ENCODE measurements around the gene TCF7L1. TPM values are rescaled to one million over a fixed set of nuclear protein-coding genes. Genes with fewer than 3 reads are reported as not detected.
"Not testable (repeated sequence)": the region's sequence is repeated elsewhere in the genome, so short reads cannot be mapped to it uniquely, and the experiment has no call there.

The TCF7L1 gene
- total RNA-seq, 1 donor from 2014 or later, result 1.4 TPM

- no peak for DNase-seq (ENCODE audit: low read depth)
- TF ChIP-seq, protein P1, sequence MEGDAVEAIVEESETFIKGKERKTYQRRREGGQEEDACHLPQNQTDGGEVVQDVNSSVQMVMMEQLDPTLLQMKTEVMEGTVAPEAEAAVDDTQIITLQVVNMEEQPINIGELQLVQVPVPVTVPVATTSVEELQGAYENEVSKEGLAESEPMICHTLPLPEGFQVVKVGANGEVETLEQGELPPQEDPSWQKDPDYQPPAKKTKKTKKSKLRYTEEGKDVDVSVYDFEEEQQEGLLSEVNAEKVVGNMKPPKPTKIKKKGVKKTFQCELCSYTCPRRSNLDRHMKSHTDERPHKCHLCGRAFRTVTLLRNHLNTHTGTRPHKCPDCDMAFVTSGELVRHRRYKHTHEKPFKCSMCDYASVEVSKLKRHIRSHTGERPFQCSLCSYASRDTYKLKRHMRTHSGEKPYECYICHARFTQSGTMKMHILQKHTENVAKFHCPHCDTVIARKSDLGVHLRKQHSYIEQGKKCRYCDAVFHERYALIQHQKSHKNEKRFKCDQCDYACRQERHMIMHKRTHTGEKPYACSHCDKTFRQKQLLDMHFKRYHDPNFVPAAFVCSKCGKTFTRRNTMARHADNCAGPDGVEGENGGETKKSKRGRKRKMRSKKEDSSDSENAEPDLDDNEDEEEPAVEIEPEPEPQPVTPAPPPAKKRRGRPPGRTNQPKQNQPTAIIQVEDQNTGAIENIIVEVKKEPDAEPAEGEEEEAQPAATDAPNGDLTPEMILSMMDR (conservative IDR thresholded peaks at IDR 0.05; ENCODE audit: low read depth, low read length), result no peak
- no peak overlapping the region for H3K4me3 ChIP-seq (ENCODE audit: low read depth, low read length)
These were observed 18.4 kb upstream of the TCF7L1 start for GRCh38 chr2:85114586-85115330.

- TF ChIP-seq, protein P1 (conservative IDR thresholded peaks at IDR 0.05; ENCODE audit: low read depth, low read length), result no peak
- no peak overlapping the region for H3K4me3 ChIP-seq (ENCODE audit: low read depth, low read length)
- DNase-seq (ENCODE audit: low read depth), result no peak
These were observed 17.0 kb upstream of the TCF7L1 start for GRCh38 chr2:85116207-85116606.

DNA sequence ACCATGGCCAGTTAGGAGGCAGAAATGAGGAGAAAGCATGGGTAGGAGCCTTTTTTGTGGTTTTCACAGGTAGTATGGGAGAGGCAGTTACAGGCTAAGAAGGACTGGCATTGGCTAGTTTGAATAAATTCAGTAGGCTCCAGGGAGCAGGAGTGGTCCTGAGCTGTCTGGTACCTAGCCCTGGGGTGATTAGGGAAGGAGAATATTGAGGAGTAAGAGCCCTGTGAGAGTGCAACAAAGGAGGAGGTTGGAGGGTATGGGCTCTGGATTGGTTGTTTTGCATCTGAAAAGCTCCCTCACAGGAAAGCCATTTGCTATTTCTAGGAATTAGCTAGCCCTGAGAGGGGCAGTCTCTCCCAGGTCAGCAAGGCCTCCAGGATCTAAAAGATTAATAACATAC, 13.3 kb upstream of the TCF7L1 start:
- H3K4me3 ChIP-seq (ENCODE audit: low read depth, low read length), result no peak overlapping the region
- TF ChIP-seq, protein P1 (conservative IDR thresholded peaks at IDR 0.05; ENCODE audit: low read depth, low read length), result no peak
- DNase-seq (ENCODE audit: low read depth), result no peak

DNA sequence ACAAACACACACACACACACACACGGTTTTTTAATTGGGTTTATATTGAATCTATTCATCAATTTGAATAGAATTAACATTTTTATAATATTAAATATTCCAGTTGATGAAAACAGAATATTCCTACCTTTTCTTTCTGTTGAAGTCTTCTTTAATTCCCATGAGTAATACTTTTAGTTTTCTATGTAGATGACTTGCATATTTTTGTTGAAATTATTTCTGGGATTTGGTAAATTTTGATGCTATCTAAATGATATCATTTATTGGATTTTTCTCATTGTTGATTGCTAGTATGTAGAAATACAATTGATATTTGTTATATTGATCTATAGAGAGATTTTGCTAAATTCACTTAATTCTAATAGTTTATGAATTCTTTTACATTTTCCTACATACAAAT, 12.8 kb upstream of the TCF7L1 start:
- no peak overlapping the region for H3K4me3 ChIP-seq (ENCODE audit: low read depth, low read length)
- TF ChIP-seq, protein P1 (conservative IDR thresholded peaks at IDR 0.05; ENCODE audit: low read depth, low read length), result no peak
- no peak for DNase-seq (ENCODE audit: low read depth)

GRCh38 chr2:85126462-85126861, 6.7 kb upstream of the TCF7L1 start:
- H3K4me3 ChIP-seq (ENCODE audit: low read depth, low read length); DNase-seq (ENCODE audit: low read depth): not testable (repeated sequence)

DNA sequence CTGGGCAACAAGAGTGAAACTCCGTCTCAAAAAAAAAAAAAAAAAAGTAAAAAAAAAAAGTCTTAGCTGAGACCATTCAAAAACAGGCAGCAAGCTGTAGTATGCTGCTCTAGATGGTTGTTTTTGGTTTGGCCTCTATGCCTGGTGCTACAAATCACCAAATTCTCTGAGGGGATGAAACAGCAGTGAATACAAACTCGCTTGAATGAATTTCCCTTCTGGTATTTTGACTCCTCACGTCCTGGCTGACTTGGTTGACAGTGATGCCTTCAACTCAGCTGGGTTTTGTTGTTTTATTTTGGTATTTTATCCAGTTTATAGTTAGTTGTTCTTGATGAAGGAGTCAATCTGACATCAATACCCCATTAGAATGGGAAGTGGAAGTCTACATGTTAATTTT, 3.3 kb upstream of the TCF7L1 start:
- TF ChIP-seq, protein P1 (conservative IDR thresholded peaks at IDR 0.05; ENCODE audit: low read depth, low read length), result no peak

DNA sequence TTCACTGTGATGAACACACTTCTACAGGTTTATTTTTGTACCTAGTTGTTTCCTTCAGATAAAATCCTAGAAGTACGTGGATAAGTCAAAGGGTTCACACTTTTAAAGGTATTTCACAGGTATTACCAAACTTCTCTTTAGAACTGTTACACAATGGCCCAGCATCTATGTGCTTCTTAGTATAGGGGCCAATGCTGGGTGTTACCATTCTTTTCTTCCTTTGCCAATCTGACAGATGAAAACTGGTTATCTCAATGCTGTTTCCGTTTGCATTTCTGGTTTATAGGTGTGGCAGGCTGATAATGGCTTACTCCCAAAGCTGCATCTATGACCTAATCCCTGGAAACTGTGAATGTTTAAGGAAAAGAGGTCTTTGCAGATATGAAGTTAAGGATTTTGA, 2.8 kb upstream of the TCF7L1 start:
- no peak overlapping the region for H3K4me3 ChIP-seq (ENCODE audit: low read depth, low read length)
- TF ChIP-seq, protein P1 (conservative IDR thresholded peaks at IDR 0.05; ENCODE audit: low read depth, low read length), result no peak
- no peak for DNase-seq (ENCODE audit: low read depth)

More for the DNA sequence above, 3.3 kb upstream of the TCF7L1 start:
- no peak overlapping the region for H3K4me3 ChIP-seq (ENCODE audit: low read depth, low read length)
- DNase-seq (ENCODE audit: low read depth), result no peak
